GM12878 (cell line): Measurements from ENCODE around the gene RBMS3. TPM values are rescaled to one million over a fixed set of nuclear protein-coding genes. Genes with fewer than 3 reads are reported as not detected.

Experiments
- ATAC-seq: fragments of 200-7000 bp; cut with Tn5 transposase; 3 replicates; pipeline ENCODE4 v1.9.1; 2020; ENCODE audit warnings: mild to moderate bottlenecking, moderate library complexity
- BruUV-seq: library from RNA; stranded (reverse); fragments of 400-500 nt; replicated peaks from 2 replicates; lab custom pipeline; 2021; lab: Mats Ljungman, UMichigan
- CTCF ChIA-PET: fragments of 300-600 bp; sonication (Branson Sonifier 250); formaldehyde crosslinking; extraction: SDS; loops from one replicate; lab custom pipeline; 2021; ENCODE audit warnings: inconsistent platforms; lab: Yijun Ruan, JAX
- POLR2A ChIA-PET: fragments of 350-600 bp; formaldehyde crosslinking; extraction: SDS; loops from one replicate; lab custom pipeline; 2021; ENCODE audit warnings: inconsistent platforms; lab: Charles Lee
- RAD21 ChIA-PET: fragments of 300-600 bp; sonication (Branson Sonifier 250); formaldehyde crosslinking; loops from one replicate; lab custom pipeline; 2023; ENCODE audit warnings: antibody characterized with exemption; ENCODE audit not compliant: unreplicated experiment; lab: Charles Lee
- SMC1A ChIA-PET: fragments of 300-600 bp; sonication (Branson Sonifier 250); formaldehyde crosslinking; loops from one replicate; lab custom pipeline; 2023; ENCODE audit not compliant: unreplicated experiment, uncharacterized antibody; lab: Charles Lee
- DNase-seq: peaks from one replicate; pipeline ENCODE4 v3.0.0-alpha.2; 2011; ENCODE audit warnings: low read depth, low spot score
- FAIRE-seq: peaks from 3 replicates; lab custom pipeline; 2011; peaks lifted over from hg19 to GRCh38; lab: Jason Lieb, UNC
- H2AFZ ChIP-seq: 2 replicates; pipeline ENCODE4 v1.6.0; 2011; ENCODE audit warnings: low read depth, low read length, control low read depth; ENCODE audit not compliant: control insufficient read depth
- H3K27ac ChIP-seq: 2 replicates; pipeline ENCODE4 v1.5.1; 2011; ENCODE audit warnings: control low read depth; ENCODE audit not compliant: control insufficient read depth, insufficient read depth
- H3K27me3 ChIP-seq, 2 experiments: replicated peaks in 1 of 2; 2 replicates each; pipeline versions ENCODE4 v1.6.0 to v1.6.1; 2011; ENCODE audit warnings: low read length in 1 of 2; ENCODE audit not compliant: control insufficient read depth in 2 of 2, insufficient read depth in 2 of 2
- H3K36me3 ChIP-seq, 2 experiments: 2 replicates each; pipeline ENCODE4 v1.5.1; 2011; ENCODE audit warnings: low read length in 1 of 2; ENCODE audit not compliant: control insufficient read depth in 2 of 2, insufficient read depth in 2 of 2
- H3K4me1 ChIP-seq: 2 replicates; pipeline ENCODE4 v1.6.1; 2011; ENCODE audit warnings: mild to moderate bottlenecking, low read length, moderate library complexity, mixed read lengths; ENCODE audit not compliant: control insufficient read depth, insufficient read depth
- H3K4me2 ChIP-seq: 2 replicates; pipeline ENCODE4 v1.6.0; 2011; ENCODE audit warnings: control low read depth; ENCODE audit not compliant: control insufficient read depth, insufficient read depth
- H3K4me3 ChIP-seq: fragments of 200-600 bp; sonication (generic); 2 replicates; pipeline ENCODE4 v1.5.1; 2016
- H3K79me2 ChIP-seq: 2 replicates; pipeline ENCODE4 v1.6.0; 2011; ENCODE audit warnings: low read length; ENCODE audit not compliant: control insufficient read depth, insufficient read depth
- H3K9ac ChIP-seq: 2 replicates; pipeline ENCODE4 v1.8.0; 2011; ENCODE audit warnings: low read length, control low read depth, mixed read lengths; ENCODE audit not compliant: control insufficient read depth, insufficient read depth
- H3K9me3 ChIP-seq: replicated peaks from 3 replicates; pipeline ENCODE4 v1.5.1; 2011; ENCODE audit warnings: mild to moderate bottlenecking, low read length; ENCODE audit not compliant: control insufficient read depth, insufficient read depth
- H4K20me1 ChIP-seq: 2 replicates; pipeline ENCODE4 v1.6.0; 2011; ENCODE audit not compliant: control insufficient read depth, insufficient read depth
- CBFB ChIP-seq: IDR thresholded peaks from 2 replicates; pipeline ENCODE4 v1.6.1; 2016; ENCODE audit warnings: antibody characterized with exemption, low read depth
- CEBPB ChIP-seq, 2 experiments: fragments of 150-350 bp in 1 of 2; IDR thresholded peaks; 2 replicates each; pipeline ENCODE4 v1.6.1; 2012 to 2014; ENCODE audit warnings: low read depth in 2 of 2, low read length in 2 of 2, borderline replicate concordance in 1 of 2, inconsistent platforms in 1 of 2
- CHD1 ChIP-seq: IDR thresholded peaks from 2 replicates; pipeline ENCODE4 v1.6.1; 2012; ENCODE audit warnings: low read depth, low read length, improper control_type of control experiment
- EZH2 ChIP-seq: IDR thresholded peaks from 2 replicates; pipeline ENCODE4 v1.6.1; 2012; ENCODE audit warnings: low read depth, mild to moderate bottlenecking, control low read depth, inconsistent platforms, low read length, borderline replicate concordance; ENCODE audit not compliant: control insufficient read depth
- HDAC2 ChIP-seq: fragments of 200-600 bp; sonication (generic); IDR thresholded peaks from 2 replicates; pipeline ENCODE4 v1.6.1; 2017
- KLF5 ChIP-seq: fragments of 450-650 bp; IDR thresholded peaks from 2 replicates; pipeline ENCODE4 v1.6.1; 2014; ENCODE audit warnings: mild to moderate bottlenecking; ENCODE audit not compliant: partially characterized antibody
- MXI1 ChIP-seq: fragments of 150-350 bp; IDR thresholded peaks from 2 replicates; pipeline ENCODE4 v1.6.1; 2011; ENCODE audit warnings: low read depth, mild to moderate bottlenecking, inconsistent platforms, low read length, improper control_type of control experiment
- NR2C1 ChIP-seq: fragments of 450-650 bp; IDR thresholded peaks from 2 replicates; pipeline ENCODE4 v1.6.1; 2017; ENCODE audit warnings: antibody characterized with exemption, mild to moderate bottlenecking, moderate library complexity
- RAD51 ChIP-seq: fragments of 450-650 bp; IDR thresholded peaks from 2 replicates; pipeline ENCODE4 v1.6.1; 2016; ENCODE audit warnings: moderate library complexity, mild to moderate bottlenecking, inconsistent platforms
- RCOR1 ChIP-seq: conservative IDR thresholded peaks from 2 replicates; pipeline ENCODE4 v1.6.1; 2012; ENCODE audit warnings: low read depth, low read length, improper control_type of control experiment
- RFX5 ChIP-seq: IDR thresholded peaks from 2 replicates; pipeline ENCODE4 v1.6.1; 2011; ENCODE audit warnings: low read depth, low read length, improper control_type of control experiment
- SMAD1 ChIP-seq: fragments of 450-650 bp; IDR thresholded peaks from 2 replicates; pipeline ENCODE4 v1.6.1; 2018; ENCODE audit warnings: mild to moderate bottlenecking, low read depth; ENCODE audit not compliant: partially characterized antibody
- SMARCA5 ChIP-seq: fragments of 450-650 bp; IDR thresholded peaks from 2 replicates; pipeline ENCODE4 v1.6.1; 2017; ENCODE audit warnings: mild to moderate bottlenecking
- STAT3 ChIP-seq: IDR thresholded peaks from 2 replicates; pipeline ENCODE4 v1.6.1; 2011; ENCODE audit warnings: low read depth, low read length, improper control_type of control experiment
- ZNF207 ChIP-seq: fragments of 450-650 bp; IDR thresholded peaks from 2 replicates; pipeline ENCODE4 v1.6.1; 2014; ENCODE audit warnings: antibody characterized with exemption, mild to moderate bottlenecking, borderline replicate concordance
- WGBS: methylation state at CpG from one replicate; pipeline ENCODE4 v1.1.6; 2016; ENCODE audit warnings: low lambda C conversion rate; ENCODE audit not compliant: insufficient replicate concordance, insufficient coverage; ENCODE audit errors: missing lambda C conversion rate; 5-methylcytosine and 5-hydroxymethylcytosine counted together
- in situ Hi-C: fragments of 300-500 bp; cut with MboI; formaldehyde crosslinking; loops from 9 replicates; pipeline ENCODE4 v1.14.3; 2018; ENCODE audit warnings: mixed read lengths
- intact Hi-C: fragments of 100-400 bp; cut with micrococcal nuclease; formaldehyde crosslinking; loops from one replicate; pipeline ENCODE4 v1.14.2; 2022; ENCODE audit not compliant: unreplicated experiment
- polyA plus RNA-seq, 11 experiments: library from polyadenylated mRNA; depleted of rRNA in 4 of 11; unstranded in 6 of 11; stranded (reverse) in 5 of 11; fragments of >200 nt; fragmentation: Nextera tagmentation in 4 of 11; fragmentation: Illumina TruSeq in 1 of 11; extraction: Ambion mirVana in 4 of 11; extraction: Trizol in 1 of 11; gene quantifications; 1 replicate in 1 of 11; 2 replicates in 10 of 11; pipeline versions ENCODE4 v1.2.1 to v1.2.3, GENCODE V29; 2011 to 2016; ENCODE audit warnings: inconsistent platforms in 2 of 11, missing spikeins in 2 of 11, low read depth in 1 of 11
- total RNA-seq, 4 experiments: library from RNA; depleted of rRNA in 3 of 4; stranded (reverse); fragments of >200 nt in 3 of 4; fragmentation: Illumina TruSeq in 1 of 4; extraction: Trizol in 1 of 4; gene quantifications; 2 replicates each; pipeline versions ENCODE4 v1.2.1 to v1.2.3, GENCODE V29; 2013 to 2021
- TF ChIP-seq, protein P1 (sequence below): IDR thresholded peaks from 2 replicates; pipeline ENCODE4 v1.6.1; 2012; ENCODE audit warnings: low read depth, low read length, improper control_type of control experiment
- TF ChIP-seq, protein P2 (sequence below): fragments of 450-650 bp; formaldehyde crosslinking; IDR thresholded peaks from 2 replicates; pipeline ENCODE4 v1.4.0; 2022; ENCODE audit warnings: mild to moderate bottlenecking, moderate library complexity
- TF ChIP-seq, protein P3 (sequence below): IDR thresholded peaks from 2 replicates; pipeline ENCODE4 v1.6.1; 2012; ENCODE audit warnings: low read length, inconsistent platforms

The RBMS3 gene
- total and polyA plus RNA-seq, 10 of the 15 experiments (the other 5 are each of a cell fraction or from before 2014, with no cell fraction given), result 0.79 to 4.7 (median 3.1) TPM

DNA sequence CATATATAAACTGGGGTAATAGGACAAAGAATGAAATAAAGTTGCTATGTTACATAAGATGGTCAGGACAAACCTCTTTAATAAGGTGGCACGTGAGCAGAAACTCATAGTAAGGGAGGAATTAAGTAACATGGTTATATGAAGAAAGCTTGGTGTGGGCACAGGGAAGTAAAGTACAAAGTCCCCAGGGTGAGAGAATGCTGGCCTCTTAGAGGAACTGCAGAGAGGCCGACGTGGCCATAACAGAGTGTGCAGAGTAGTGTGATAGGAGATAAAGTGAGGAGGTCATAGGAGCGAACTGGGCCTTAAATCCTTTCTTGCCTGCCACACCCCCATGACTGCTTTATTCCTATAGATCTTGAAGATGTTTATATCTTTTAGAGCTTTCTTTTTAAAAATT lies 17.4 kb upstream of the RBMS3 start:
- intact Hi-C loops, result no loop called here
- FAIRE-seq (no peak), DNase-seq (no peak), ATAC-seq (no peak)
- no peaks in the 10 kb centered on the region for H3K79me2 ChIP-seq
- no peak overlapping the region for H3K4me2 ChIP-seq
- 29% methylated on average over 4 of the region's 4 CpGs for WGBS
- ChIA-PET POLR2A (no interaction called here), CTCF (no interaction called here), SMC1A (interaction anchor here (1.0 kb wide), 1 partner anchor 18 kb away, joined by 3 read pairs; no protein-coding TSS in a partner anchor), RAD21 (no interaction called here)
- no peak for TF ChIP-seq SMARCA5
- no peak for TF ChIP-seq MXI1
- no peak for TF ChIP-seq HDAC2
- TF ChIP-seq NR2C1, result no peak
- TF ChIP-seq RFX5, result no peak
- no peak for TF ChIP-seq ZNF207
- TF ChIP-seq, protein P1, sequence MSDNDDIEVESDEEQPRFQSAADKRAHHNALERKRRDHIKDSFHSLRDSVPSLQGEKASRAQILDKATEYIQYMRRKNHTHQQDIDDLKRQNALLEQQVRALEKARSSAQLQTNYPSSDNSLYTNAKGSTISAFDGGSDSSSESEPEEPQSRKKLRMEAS, result no peak
- TF ChIP-seq RAD51, result no peak
- TF ChIP-seq EZH2, result no peak
- TF ChIP-seq SMAD1, result no peak
- TF ChIP-seq KLF5, result no peak
- TF ChIP-seq, protein P2, sequence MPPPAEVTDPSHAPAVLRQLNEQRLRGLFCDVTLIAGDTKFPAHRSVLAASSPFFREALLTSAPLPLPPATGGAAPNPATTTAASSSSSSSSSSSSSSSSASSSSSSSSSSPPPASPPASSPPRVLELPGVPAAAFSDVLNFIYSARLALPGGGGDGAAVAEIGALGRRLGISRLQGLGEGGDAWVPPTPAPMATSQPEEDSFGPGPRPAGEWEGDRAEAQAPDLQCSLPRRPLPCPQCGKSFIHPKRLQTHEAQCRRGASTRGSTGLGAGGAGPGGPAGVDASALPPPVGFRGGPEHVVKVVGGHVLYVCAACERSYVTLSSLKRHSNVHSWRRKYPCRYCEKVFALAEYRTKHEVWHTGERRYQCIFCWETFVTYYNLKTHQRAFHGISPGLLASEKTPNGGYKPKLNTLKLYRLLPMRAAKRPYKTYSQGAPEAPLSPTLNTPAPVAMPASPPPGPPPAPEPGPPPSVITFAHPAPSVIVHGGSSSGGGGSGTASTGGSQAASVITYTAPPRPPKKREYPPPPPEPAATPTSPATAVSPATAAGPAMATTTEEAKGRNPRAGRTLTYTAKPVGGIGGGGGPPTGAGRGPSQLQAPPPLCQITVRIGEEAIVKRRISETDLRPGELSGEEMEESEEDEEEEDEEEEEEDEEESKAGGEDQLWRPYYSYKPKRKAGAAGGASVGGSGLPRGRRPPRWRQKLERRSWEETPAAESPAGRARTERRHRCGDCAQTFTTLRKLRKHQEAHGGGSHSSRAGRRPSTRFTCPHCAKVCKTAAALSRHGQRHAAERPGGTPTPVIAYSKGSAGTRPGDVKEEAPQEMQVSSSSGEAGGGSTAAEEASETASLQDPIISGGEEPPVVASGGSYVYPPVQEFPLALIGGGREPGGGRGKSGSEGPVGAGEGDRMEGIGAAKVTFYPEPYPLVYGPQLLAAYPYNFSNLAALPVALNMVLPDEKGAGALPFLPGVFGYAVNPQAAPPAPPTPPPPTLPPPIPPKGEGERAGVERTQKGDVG (CRISPR knock-in tag), result no peak
- TF ChIP-seq RCOR1, result no peak
- no peak for TF ChIP-seq CBFB
- no peak for TF ChIP-seq CHD1
- TF ChIP-seq, protein P3, sequence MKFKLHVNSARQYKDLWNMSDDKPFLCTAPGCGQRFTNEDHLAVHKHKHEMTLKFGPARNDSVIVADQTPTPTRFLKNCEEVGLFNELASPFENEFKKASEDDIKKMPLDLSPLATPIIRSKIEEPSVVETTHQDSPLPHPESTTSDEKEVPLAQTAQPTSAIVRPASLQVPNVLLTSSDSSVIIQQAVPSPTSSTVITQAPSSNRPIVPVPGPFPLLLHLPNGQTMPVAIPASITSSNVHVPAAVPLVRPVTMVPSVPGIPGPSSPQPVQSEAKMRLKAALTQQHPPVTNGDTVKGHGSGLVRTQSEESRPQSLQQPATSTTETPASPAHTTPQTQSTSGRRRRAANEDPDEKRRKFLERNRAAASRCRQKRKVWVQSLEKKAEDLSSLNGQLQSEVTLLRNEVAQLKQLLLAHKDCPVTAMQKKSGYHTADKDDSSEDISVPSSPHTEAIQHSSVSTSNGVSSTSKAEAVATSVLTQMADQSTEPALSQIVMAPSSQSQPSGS, result no peak
- no peak for TF ChIP-seq CEBPB (IDR thresholded peaks at IDR 0.05; ENCODE audit: borderline replicate concordance in 1 of 2, low read depth in 2 of 2, low read length in 2 of 2)
- no peak for TF ChIP-seq STAT3
- no peak overlapping the region for H3K27ac ChIP-seq
- H4K20me1 ChIP-seq, result no peaks in the 10 kb centered on the region
- H3K4me3 ChIP-seq, result no peak overlapping the region
- in situ Hi-C loops, result no loop called here
- H2AFZ ChIP-seq, result no peak overlapping the region
- no peaks in the 10 kb centered on the region for H3K36me3 ChIP-seq
- H3K4me1 ChIP-seq, result no peaks in the 10 kb centered on the region
- H3K27me3 ChIP-seq, result no peaks in the 10 kb centered on the region; a peak in 1 of 4 replicates
- H3K9ac ChIP-seq, result no peak overlapping the region
- BruUV-seq, result no TSS peak
- no peaks in the 10 kb centered on the region for H3K9me3 ChIP-seq
